Neural cell (in vitro differentiated cells): ENCODE measurements around the gene LGALS8. TPM values are rescaled to one million over a fixed set of nuclear protein-coding genes. Genes with fewer than 3 reads are reported as not detected.

Experiments used
- H2AFZ ChIP-seq: fragments of 200-600, 300-800 bp; sonication (generic), shearing (Covaris generic); 2 replicates; pipeline ENCODE4 v1.6.0; 2014; ENCODE audit warnings: low read depth, mild to moderate bottlenecking, antibody characterized with exemption, low read length, moderate library complexity
- H3F3A ChIP-seq: fragments of 200-600 bp; shearing (Covaris generic); 2 replicates; pipeline ENCODE4 v1.6.1; 2016; ENCODE audit warnings: mild to moderate bottlenecking, moderate library complexity, mixed read lengths, antibody characterized with exemption, low read length; ENCODE audit not compliant: insufficient read depth, poor library complexity, severe bottlenecking
- H3K27ac ChIP-seq: fragments of 200-600, 300-800 bp; sonication (generic), shearing (Covaris generic); 2 replicates; pipeline ENCODE4 v1.5.1; 2014; ENCODE audit warnings: mild to moderate bottlenecking, low read length, moderate library complexity
- H3K27me3 ChIP-seq: fragments of 300-800, 200-600 bp; sonication (generic), shearing (Covaris generic); 2 replicates; pipeline ENCODE4 v1.6.0; 2014; ENCODE audit warnings: mild to moderate bottlenecking, low read depth, low read length, moderate library complexity; ENCODE audit not compliant: insufficient read depth
- H3K36me3 ChIP-seq: fragments of 300-800, 200-600 bp; sonication (generic), shearing (Covaris generic); 2 replicates; pipeline ENCODE4 v1.5.1; 2014; ENCODE audit warnings: mild to moderate bottlenecking, antibody characterized with exemption, low read length, moderate library complexity; ENCODE audit not compliant: insufficient read depth
- H3K4me2 ChIP-seq: fragments of 300-800, 200-600 bp; sonication (generic), shearing (Covaris generic); 2 replicates; pipeline ENCODE4 v1.6.0; 2014; ENCODE audit warnings: mild to moderate bottlenecking, low read length
- H3K4me3 ChIP-seq: fragments of 300-800, 200-600 bp; sonication (generic), shearing (Covaris generic); 2 replicates; pipeline ENCODE4 v1.5.1; 2014; ENCODE audit warnings: mild to moderate bottlenecking, low read length, moderate library complexity
- H3K79me2 ChIP-seq: fragments of 200-600 bp; shearing (Covaris generic); replicated peaks from 2 replicates; pipeline ENCODE4 v1.6.0; 2014; ENCODE audit warnings: mild to moderate bottlenecking, low read length, moderate library complexity; ENCODE audit not compliant: insufficient read depth
- H3K9ac ChIP-seq: fragments of 300-800, 200-600 bp; sonication (generic), shearing (Covaris generic); 2 replicates; pipeline ENCODE4 v1.6.1; 2016; ENCODE audit warnings: mild to moderate bottlenecking, low read length, mixed read lengths
- H3K9me2 ChIP-seq: fragments of 200-600 bp; shearing (Covaris generic); 2 replicates; pipeline ENCODE4 v1.6.1; 2016; ENCODE audit warnings: mild to moderate bottlenecking, low read length, mixed read lengths; ENCODE audit not compliant: insufficient read depth
- H3K9me3 ChIP-seq: fragments of 200-600, 300-800 bp; sonication (generic), shearing (Covaris generic); 2 replicates; pipeline ENCODE4 v1.6.1; 2016; ENCODE audit warnings: mild to moderate bottlenecking, mixed run types, low read length, moderate library complexity, mixed read lengths
- H4K20me1 ChIP-seq: fragments of 200-600 bp; shearing (Covaris generic); 2 replicates; pipeline ENCODE4 v1.6.1; 2016; ENCODE audit warnings: mild to moderate bottlenecking, mixed run types; ENCODE audit not compliant: insufficient read depth
- EP300 ChIP-seq: fragments of 450-650 bp; conservative IDR thresholded peaks from 2 replicates; pipeline ENCODE4 v1.6.1; 2014; ENCODE audit warnings: antibody characterized with exemption, mild to moderate bottlenecking, moderate library complexity; ENCODE audit not compliant: poor library complexity, severe bottlenecking
- EZH2 ChIP-seq: fragments of 200-600, 300-800 bp; shearing (Covaris generic), sonication (generic); IDR thresholded peaks from 2 replicates; pipeline ENCODE4 v1.6.1; 2014; ENCODE audit warnings: antibody characterized with exemption, low read length, borderline replicate concordance, mild to moderate bottlenecking; ENCODE audit not compliant: insufficient read depth, poor library complexity, severe bottlenecking
- MXI1 ChIP-seq: fragments of 450-650 bp; conservative IDR thresholded peaks from 2 replicates; pipeline ENCODE4 v1.6.1; 2014; ENCODE audit warnings: antibody characterized with exemption, mild to moderate bottlenecking; ENCODE audit not compliant: poor library complexity, severe bottlenecking
- POLR2AphosphoS5 ChIP-seq: IDR thresholded peaks from 2 replicates; pipeline ENCODE4 v1.6.1; 2012
- RAD21 ChIP-seq: fragments of 450-650 bp; conservative IDR thresholded peaks from 2 replicates; pipeline ENCODE4 v1.6.1; 2014; ENCODE audit warnings: antibody characterized with exemption, mild to moderate bottlenecking, moderate library complexity
- SMC3 ChIP-seq: fragments of 450-650 bp; conservative IDR thresholded peaks from 2 replicates; pipeline ENCODE4 v1.6.1; 2014; ENCODE audit warnings: antibody characterized with exemption, mild to moderate bottlenecking, moderate library complexity; ENCODE audit not compliant: poor library complexity
- TAF1 ChIP-seq: IDR thresholded peaks from 2 replicates; pipeline ENCODE4 v1.6.1; 2012; ENCODE audit warnings: low read depth
- polyA plus RNA-seq: library from polyadenylated mRNA; depleted of rRNA; stranded (reverse); fragments of >200 nt; gene quantifications from 2 replicates; pipeline ENCODE4 v1.2.3, GENCODE V29; 2014
- TF ChIP-seq, protein P1 (sequence below): fragments of 450-650 bp; IDR thresholded peaks from 2 replicates; pipeline ENCODE4 v1.5.1; 2014; ENCODE audit warnings: antibody characterized with exemption, mild to moderate bottlenecking, moderate library complexity; ENCODE audit not compliant: poor library complexity, severe bottlenecking
- TF ChIP-seq, protein P2 (sequence below): IDR thresholded peaks from 2 replicates; pipeline ENCODE4 v1.6.1; 2012; ENCODE audit warnings: borderline replicate concordance

The LGALS8 gene
- polyA plus RNA-seq, 1 donor from 2014 or later, result 1.0 TPM

DNA sequence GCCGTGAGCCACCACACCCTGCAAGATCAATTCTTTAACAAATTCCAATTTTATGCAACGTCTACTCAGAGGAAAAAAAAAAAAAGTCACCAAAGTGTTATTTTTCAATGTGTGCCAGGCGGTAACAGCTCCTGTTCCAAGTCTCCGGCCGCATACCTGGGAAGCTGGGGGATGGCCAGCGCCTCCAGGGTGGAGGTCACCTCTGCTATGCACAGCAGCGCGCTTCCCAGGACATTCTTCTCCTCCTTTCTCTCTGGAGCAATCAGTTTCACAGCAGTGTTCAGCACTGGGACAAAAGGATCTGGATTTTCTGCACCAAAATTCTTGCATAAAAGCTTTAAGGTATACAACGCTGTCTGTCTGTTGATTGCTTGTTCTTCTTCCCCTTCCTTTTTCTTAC, 34.3 kb downstream of the LGALS8 start:
- no peaks in the 10 kb centered on the region for H3K9me3 ChIP-seq
- no peaks in the 10 kb centered on the region for H3K9me2 ChIP-seq
- no peak overlapping the region for H3K4me3 ChIP-seq
- TF ChIP-seq, protein P1, sequence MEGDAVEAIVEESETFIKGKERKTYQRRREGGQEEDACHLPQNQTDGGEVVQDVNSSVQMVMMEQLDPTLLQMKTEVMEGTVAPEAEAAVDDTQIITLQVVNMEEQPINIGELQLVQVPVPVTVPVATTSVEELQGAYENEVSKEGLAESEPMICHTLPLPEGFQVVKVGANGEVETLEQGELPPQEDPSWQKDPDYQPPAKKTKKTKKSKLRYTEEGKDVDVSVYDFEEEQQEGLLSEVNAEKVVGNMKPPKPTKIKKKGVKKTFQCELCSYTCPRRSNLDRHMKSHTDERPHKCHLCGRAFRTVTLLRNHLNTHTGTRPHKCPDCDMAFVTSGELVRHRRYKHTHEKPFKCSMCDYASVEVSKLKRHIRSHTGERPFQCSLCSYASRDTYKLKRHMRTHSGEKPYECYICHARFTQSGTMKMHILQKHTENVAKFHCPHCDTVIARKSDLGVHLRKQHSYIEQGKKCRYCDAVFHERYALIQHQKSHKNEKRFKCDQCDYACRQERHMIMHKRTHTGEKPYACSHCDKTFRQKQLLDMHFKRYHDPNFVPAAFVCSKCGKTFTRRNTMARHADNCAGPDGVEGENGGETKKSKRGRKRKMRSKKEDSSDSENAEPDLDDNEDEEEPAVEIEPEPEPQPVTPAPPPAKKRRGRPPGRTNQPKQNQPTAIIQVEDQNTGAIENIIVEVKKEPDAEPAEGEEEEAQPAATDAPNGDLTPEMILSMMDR, result no peak
- TF ChIP-seq EZH2, result no peak
- no peak for TF ChIP-seq MXI1
- no peak for TF ChIP-seq POLR2AphosphoS5
- TF ChIP-seq RAD21, result no peak
- TF ChIP-seq SMC3, result no peak
- TF ChIP-seq TAF1, result no peak
- no peak for TF ChIP-seq EP300
- TF ChIP-seq, protein P2, sequence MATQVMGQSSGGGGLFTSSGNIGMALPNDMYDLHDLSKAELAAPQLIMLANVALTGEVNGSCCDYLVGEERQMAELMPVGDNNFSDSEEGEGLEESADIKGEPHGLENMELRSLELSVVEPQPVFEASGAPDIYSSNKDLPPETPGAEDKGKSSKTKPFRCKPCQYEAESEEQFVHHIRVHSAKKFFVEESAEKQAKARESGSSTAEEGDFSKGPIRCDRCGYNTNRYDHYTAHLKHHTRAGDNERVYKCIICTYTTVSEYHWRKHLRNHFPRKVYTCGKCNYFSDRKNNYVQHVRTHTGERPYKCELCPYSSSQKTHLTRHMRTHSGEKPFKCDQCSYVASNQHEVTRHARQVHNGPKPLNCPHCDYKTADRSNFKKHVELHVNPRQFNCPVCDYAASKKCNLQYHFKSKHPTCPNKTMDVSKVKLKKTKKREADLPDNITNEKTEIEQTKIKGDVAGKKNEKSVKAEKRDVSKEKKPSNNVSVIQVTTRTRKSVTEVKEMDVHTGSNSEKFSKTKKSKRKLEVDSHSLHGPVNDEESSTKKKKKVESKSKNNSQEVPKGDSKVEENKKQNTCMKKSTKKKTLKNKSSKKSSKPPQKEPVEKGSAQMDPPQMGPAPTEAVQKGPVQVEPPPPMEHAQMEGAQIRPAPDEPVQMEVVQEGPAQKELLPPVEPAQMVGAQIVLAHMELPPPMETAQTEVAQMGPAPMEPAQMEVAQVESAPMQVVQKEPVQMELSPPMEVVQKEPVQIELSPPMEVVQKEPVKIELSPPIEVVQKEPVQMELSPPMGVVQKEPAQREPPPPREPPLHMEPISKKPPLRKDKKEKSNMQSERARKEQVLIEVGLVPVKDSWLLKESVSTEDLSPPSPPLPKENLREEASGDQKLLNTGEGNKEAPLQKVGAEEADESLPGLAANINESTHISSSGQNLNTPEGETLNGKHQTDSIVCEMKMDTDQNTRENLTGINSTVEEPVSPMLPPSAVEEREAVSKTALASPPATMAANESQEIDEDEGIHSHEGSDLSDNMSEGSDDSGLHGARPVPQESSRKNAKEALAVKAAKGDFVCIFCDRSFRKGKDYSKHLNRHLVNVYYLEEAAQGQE, result no peak
- no peak overlapping the region for H3K4me2 ChIP-seq
- no peaks in the 10 kb centered on the region for H3K27me3 ChIP-seq
- H2AFZ ChIP-seq, result no peak overlapping the region
- no peaks in the 10 kb centered on the region for H3K79me2 ChIP-seq
- H3F3A ChIP-seq, result no peaks in the 10 kb centered on the region
- H3K36me3 ChIP-seq, result peaks cover 11% of the 10 kb centered on the region
- H3K9ac ChIP-seq, result no peak overlapping the region
- no peaks in the 10 kb centered on the region for H4K20me1 ChIP-seq
- H3K27ac ChIP-seq, result no peak overlapping the region

DNA sequence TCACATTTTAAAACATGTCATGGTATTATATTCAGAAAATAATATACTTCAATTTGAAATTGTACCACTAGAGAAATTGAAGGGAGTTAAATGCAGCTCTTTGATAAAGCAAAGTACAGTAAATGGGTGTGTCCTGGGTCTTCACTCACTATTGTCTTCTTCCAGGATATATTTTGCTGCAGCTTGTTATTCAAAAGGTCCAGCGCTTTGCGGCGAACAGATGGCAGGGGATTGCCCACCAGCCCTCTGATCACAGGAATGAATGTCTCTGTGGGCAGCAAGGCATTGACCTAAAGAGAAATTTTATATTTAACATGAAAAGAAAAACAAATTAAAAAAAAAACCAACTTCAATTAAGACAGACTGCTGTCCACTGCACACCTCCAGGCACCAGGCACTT, 35.1 kb downstream of the LGALS8 start:
- no peaks in the 10 kb centered on the region for H3F3A ChIP-seq
- H3K36me3 ChIP-seq, result peaks cover 6% of the 10 kb centered on the region
- no peak overlapping the region for H2AFZ ChIP-seq
- no peak overlapping the region for H3K4me3 ChIP-seq
- H3K9me2 ChIP-seq, result no peaks in the 10 kb centered on the region
- TF ChIP-seq SMC3 (no peak), POLR2AphosphoS5 (no peak), EZH2 (no peak), RAD21 (no peak), TAF1 (no peak), EP300 (no peak)
- no peaks in the 10 kb centered on the region for H4K20me1 ChIP-seq
- no peaks in the 10 kb centered on the region for H3K79me2 ChIP-seq
- H3K27me3 ChIP-seq, result no peaks in the 10 kb centered on the region
- H3K27ac ChIP-seq, result no peak overlapping the region
- H3K9ac ChIP-seq, result no peak overlapping the region
- H3K9me3 ChIP-seq, result no peaks in the 10 kb centered on the region
- no peak overlapping the region for H3K4me2 ChIP-seq
